ENCODE data around the gene ACMSD. TPM values are rescaled to one million over a fixed set of nuclear protein-coding genes. Genes with fewer than 3 reads are reported as not detected.

The ACMSD gene
- total RNA-seq, 1 donor: not detected

GRCh38 chr2:134862674-134863073, 24.3 kb downstream of the ACMSD start:
- Histone ChIP-seq H2AFZ (ENCODE audit: low read length) (no peak overlapping the region), H3K36me3 (ENCODE audit: insufficient read depth, low read length) (no peaks in the 10 kb centered on the region), H3K4me3 (ENCODE audit: insufficient read depth, low read length) (no peak overlapping the region), H3K27me3 (ENCODE audit: insufficient read depth, low read length) (no peaks in the 10 kb centered on the region), H3K4me2 (ENCODE audit: insufficient read depth, low read length) (no peak overlapping the region), H3K79me2 (ENCODE audit: insufficient read depth, low read length) (no peaks in the 10 kb centered on the region), H3K4me1 (ENCODE audit: insufficient read depth, low read length) (peaks cover 11% of the 10 kb centered on the region), H3K9me3 (ENCODE audit: low read depth, low read length) (no peaks in the 10 kb centered on the region), H3K27ac (ENCODE audit: low read depth, low read length) (no peak overlapping the region), H4K20me1 (ENCODE audit: insufficient read depth, low read length) (no peaks in the 10 kb centered on the region)
- DNase-seq (ENCODE audit: insufficient read length, low spot score, missing footprints): no peak
- no peak for TF ChIP-seq CTCF (IDR thresholded peaks at IDR 0.05; ENCODE audit: extremely low read depth, low read depth, low read length)

- TF ChIP-seq CTCF (IDR thresholded peaks at IDR 0.05; ENCODE audit: extremely low read depth, low read depth, low read length): no peak
- H3K27ac ChIP-seq (ENCODE audit: low read depth, low read length): no peak overlapping the region
- H4K20me1 ChIP-seq (ENCODE audit: insufficient read depth, low read length): no peaks in the 10 kb centered on the region
- DNase-seq (ENCODE audit: insufficient read length, low spot score, missing footprints): no peak
- H3K4me3 ChIP-seq (ENCODE audit: insufficient read depth, low read length): no peak overlapping the region
- H3K36me3 ChIP-seq (ENCODE audit: insufficient read depth, low read length): no peaks in the 10 kb centered on the region
- H3K4me2 ChIP-seq (ENCODE audit: insufficient read depth, low read length): no peak overlapping the region
- peaks cover 11% of the 10 kb centered on the region for H3K4me1 ChIP-seq (ENCODE audit: insufficient read depth, low read length)
- no peaks in the 10 kb centered on the region for H3K9me3 ChIP-seq (ENCODE audit: low read depth, low read length)
- no peaks in the 10 kb centered on the region for H3K79me2 ChIP-seq (ENCODE audit: insufficient read depth, low read length)
- no peaks in the 10 kb centered on the region for H3K27me3 ChIP-seq (ENCODE audit: insufficient read depth, low read length)
- H2AFZ ChIP-seq (ENCODE audit: low read length): no peak overlapping the region
Observed at GRCh38 chr2:134863446-134863845, 25.0 kb downstream of the ACMSD start.

GRCh38 chr2:134865067-134865787, 26.8 kb downstream of the ACMSD start:
- no peak overlapping the region for H3K4me3 ChIP-seq (ENCODE audit: insufficient read depth, low read length)
- no peak overlapping the region for H3K4me2 ChIP-seq (ENCODE audit: insufficient read depth, low read length)
- TF ChIP-seq CTCF (IDR thresholded peaks at IDR 0.05; ENCODE audit: extremely low read depth, low read depth, low read length): no peak
- no peaks in the 10 kb centered on the region for H3K36me3 ChIP-seq (ENCODE audit: insufficient read depth, low read length)
- H3K79me2 ChIP-seq (ENCODE audit: insufficient read depth, low read length): no peaks in the 10 kb centered on the region
- no peaks in the 10 kb centered on the region for H4K20me1 ChIP-seq (ENCODE audit: insufficient read depth, low read length)
- peaks cover 11% of the 10 kb centered on the region for H3K4me1 ChIP-seq (ENCODE audit: insufficient read depth, low read length)
- no peak for DNase-seq (ENCODE audit: insufficient read length, low spot score, missing footprints)
- H3K27ac ChIP-seq (ENCODE audit: low read depth, low read length): no peak overlapping the region
- H3K27me3 ChIP-seq (ENCODE audit: insufficient read depth, low read length): no peaks in the 10 kb centered on the region
- H2AFZ ChIP-seq (ENCODE audit: low read length): no peak overlapping the region
- no peaks in the 10 kb centered on the region for H3K9me3 ChIP-seq (ENCODE audit: low read depth, low read length)

- DNase-seq (ENCODE audit: insufficient read length, low spot score, missing footprints): peak; percentile 82
- Histone ChIP-seq H3K79me2 (ENCODE audit: insufficient read depth, low read length) (no peaks in the 10 kb centered on the region), H2AFZ (ENCODE audit: low read length) (no peak overlapping the region), H3K4me1 (ENCODE audit: insufficient read depth, low read length) (peaks cover 11% of the 10 kb centered on the region), H3K36me3 (ENCODE audit: insufficient read depth, low read length) (no peaks in the 10 kb centered on the region), H3K4me2 (ENCODE audit: insufficient read depth, low read length) (peak overlapping the region; percentile 37), H3K4me3 (ENCODE audit: insufficient read depth, low read length) (no peak overlapping the region), H3K9me3 (ENCODE audit: low read depth, low read length) (no peaks in the 10 kb centered on the region), H3K27me3 (ENCODE audit: insufficient read depth, low read length) (no peaks in the 10 kb centered on the region), H3K27ac (ENCODE audit: low read depth, low read length) (peak overlapping the region; percentile 24), H4K20me1 (ENCODE audit: insufficient read depth, low read length) (no peaks in the 10 kb centered on the region)
- TF ChIP-seq CTCF (IDR thresholded peaks at IDR 0.05; ENCODE audit: extremely low read depth, low read depth, low read length): no peak
Observed at GRCh38 chr2:134866498-134867099, 28.2 kb downstream of the ACMSD start.
